Measurements from ENCODE around the gene ITGB3BP. TPM values are rescaled to one million over a fixed set of nuclear protein-coding genes. Genes with fewer than 3 reads are reported as not detected.
"Not testable (repeated sequence)": the region's sequence is repeated elsewhere in the genome, so short reads cannot be mapped to it uniquely, and the experiment has no call there.

ITGB3BP gene
- total and polyA plus RNA-seq, 4 donors = 7.2 to 23.8 (median 20.6) TPM

GRCh38 chr1:63420746-63421145, 102.3 kb downstream of the ITGB3BP start:
- H3K9me3 ChIP-seq (ENCODE audit: control insufficient read depth, low read length); H3K27ac ChIP-seq (ENCODE audit: low read depth in 1 of 2, low read length in 2 of 2); ATAC-seq (ENCODE audit: low FRiP score); H3K36me3 ChIP-seq (ENCODE audit: control insufficient read depth in 1 of 2, insufficient read depth in 2 of 2, low read length in 1 of 2); intact Hi-C loops (cut with DNase I); H3K4me1 ChIP-seq (ENCODE audit: control insufficient read depth in 1 of 2, insufficient read depth in 2 of 2, low read length in 2 of 2); DNase-seq; H3K27me3 ChIP-seq (ENCODE audit: control insufficient read depth in 1 of 2, insufficient read depth in 2 of 2, low read length in 1 of 2); H3K4me3 ChIP-seq (ENCODE audit: low read length in 2 of 2): not testable (repeated sequence)
- WGBS, 2 donors = 100% methylated on average over 1 of the region's 1 CpG; no CpG with 5 or more reads in 1 of the 2 donors

- Histone ChIP-seq H3K4me1 (ENCODE audit: control insufficient read depth in 1 of 2, insufficient read depth in 2 of 2, low read length in 2 of 2) (no peaks in the 10 kb centered on the region), H3K36me3 (ENCODE audit: control insufficient read depth in 1 of 2, insufficient read depth in 2 of 2, low read length in 1 of 2) (peaks cover 0 to 3% of the 10 kb centered on the region in 2 donors), H3K27ac (ENCODE audit: low read depth in 1 of 2, low read length in 2 of 2) (no peak overlapping the region), H3K9me3 (ENCODE audit: control insufficient read depth, low read length) (no peaks in the 10 kb centered on the region), H3K4me3 (ENCODE audit: low read length in 2 of 2) (no peak overlapping the region), H3K27me3 (ENCODE audit: control insufficient read depth in 1 of 2, insufficient read depth in 2 of 2, low read length in 1 of 2) (no peaks in the 10 kb centered on the region)
- intact Hi-C loops (cut with DNase I) = no loop called here
- no peak for DNase-seq
- no peak for ATAC-seq (ENCODE audit: low FRiP score)
These were observed 104.9 kb downstream of the ITGB3BP start for GRCh38 chr1:63418101-63418500.

- intact Hi-C loops (cut with DNase I) = no loop called here
- Histone ChIP-seq H3K4me3 (ENCODE audit: low read length in 2 of 2) (no peak overlapping the region), H3K27me3 (ENCODE audit: control insufficient read depth in 1 of 2, insufficient read depth in 2 of 2, low read length in 1 of 2) (no peaks in the 10 kb centered on the region), H3K27ac (ENCODE audit: low read depth in 1 of 2, low read length in 2 of 2) (no peak overlapping the region), H3K9me3 (ENCODE audit: control insufficient read depth, low read length) (no peaks in the 10 kb centered on the region), H3K4me1 (ENCODE audit: control insufficient read depth in 1 of 2, insufficient read depth in 2 of 2, low read length in 2 of 2) (no peaks in the 10 kb centered on the region), H3K36me3 (ENCODE audit: control insufficient read depth in 1 of 2, insufficient read depth in 2 of 2, low read length in 1 of 2) (peaks cover 0 to under 1% of the 10 kb centered on the region in 2 donors)
- 91 to 94% methylated on average over 3 of the region's 3 CpGs for WGBS, 2 donors
- no peak for ATAC-seq (ENCODE audit: low FRiP score)
- DNase-seq = no peak
These were observed 108.2 kb downstream of the ITGB3BP start for GRCh38 chr1:63414691-63415365.

GRCh38 chr1:63413394-63413793, 109.6 kb downstream of the ITGB3BP start:
- no peaks in the 10 kb centered on the region for H3K27me3 ChIP-seq (ENCODE audit: control insufficient read depth in 1 of 2, insufficient read depth in 2 of 2, low read length in 1 of 2)
- DNase-seq = no peak
- H3K36me3 ChIP-seq (ENCODE audit: control insufficient read depth in 1 of 2, insufficient read depth in 2 of 2, low read length in 1 of 2) = no peaks in the 10 kb centered on the region
- no peak overlapping the region for H3K27ac ChIP-seq (ENCODE audit: low read depth in 1 of 2, low read length in 2 of 2)
- no peaks in the 10 kb centered on the region for H3K9me3 ChIP-seq (ENCODE audit: control insufficient read depth, low read length)
- ATAC-seq (ENCODE audit: low FRiP score) = no peak
- intact Hi-C loops (cut with DNase I) = no loop called here
- no peaks in the 10 kb centered on the region for H3K4me1 ChIP-seq (ENCODE audit: control insufficient read depth in 1 of 2, insufficient read depth in 2 of 2, low read length in 2 of 2)
- H3K4me3 ChIP-seq (ENCODE audit: low read length in 2 of 2) = no peak overlapping the region
- 85 to 92% methylated on average over 1 of the region's 1 CpG for WGBS, 2 donors

- 63 to 67% methylated on average over 2 of the region's 2 CpGs for WGBS, 2 donors
- H3K27me3 ChIP-seq (ENCODE audit: control insufficient read depth in 1 of 2, insufficient read depth in 2 of 2, low read length in 1 of 2) = no peaks in the 10 kb centered on the region
- intact Hi-C loops (cut with DNase I) = no loop called here
- H3K9me3 ChIP-seq (ENCODE audit: control insufficient read depth, low read length) = no peaks in the 10 kb centered on the region
- DNase-seq = no peak
- H3K4me3 ChIP-seq (ENCODE audit: low read length in 2 of 2) = no peak overlapping the region
- no peaks in the 10 kb centered on the region for H3K4me1 ChIP-seq (ENCODE audit: control insufficient read depth in 1 of 2, insufficient read depth in 2 of 2, low read length in 2 of 2)
- no peaks in the 10 kb centered on the region for H3K36me3 ChIP-seq (ENCODE audit: control insufficient read depth in 1 of 2, insufficient read depth in 2 of 2, low read length in 1 of 2)
- no peak overlapping the region for H3K27ac ChIP-seq (ENCODE audit: low read depth in 1 of 2, low read length in 2 of 2)
- ATAC-seq (ENCODE audit: low FRiP score) = no peak
These were observed 112.0 kb downstream of the ITGB3BP start for GRCh38 chr1:63411066-63411465.

GRCh38 chr1:63408331-63408730, 114.7 kb downstream of the ITGB3BP start:
- Histone ChIP-seq H3K4me1 (ENCODE audit: control insufficient read depth in 1 of 2, insufficient read depth in 2 of 2, low read length in 2 of 2) (no peaks in the 10 kb centered on the region), H3K9me3 (ENCODE audit: control insufficient read depth, low read length) (no peaks in the 10 kb centered on the region), H3K36me3 (ENCODE audit: control insufficient read depth in 1 of 2, insufficient read depth in 2 of 2, low read length in 1 of 2) (no peaks in the 10 kb centered on the region), H3K4me3 (ENCODE audit: low read length in 2 of 2) (no peak overlapping the region), H3K27me3 (ENCODE audit: control insufficient read depth in 1 of 2, insufficient read depth in 2 of 2, low read length in 1 of 2) (no peaks in the 10 kb centered on the region), H3K27ac (ENCODE audit: low read depth in 1 of 2, low read length in 2 of 2) (no peak overlapping the region)
- 72 to 74% methylated on average over 4 of the region's 4 CpGs for WGBS, 2 donors
- intact Hi-C loops (cut with DNase I) = no loop called here
- DNase-seq = no peak
- no peak for ATAC-seq (ENCODE audit: low FRiP score)

- no peak for DNase-seq
- intact Hi-C loops (cut with DNase I) = no loop called here
- Histone ChIP-seq H3K9me3 (ENCODE audit: control insufficient read depth, low read length) (no peaks in the 10 kb centered on the region), H3K36me3 (ENCODE audit: control insufficient read depth in 1 of 2, insufficient read depth in 2 of 2, low read length in 1 of 2) (no peaks in the 10 kb centered on the region), H3K27me3 (ENCODE audit: control insufficient read depth in 1 of 2, insufficient read depth in 2 of 2, low read length in 1 of 2) (no peaks in the 10 kb centered on the region), H3K4me3 (ENCODE audit: low read length in 2 of 2) (no peak overlapping the region), H3K4me1 (ENCODE audit: control insufficient read depth in 1 of 2, insufficient read depth in 2 of 2, low read length in 2 of 2) (no peaks in the 10 kb centered on the region), H3K27ac (ENCODE audit: low read depth in 1 of 2, low read length in 2 of 2) (no peak overlapping the region)
- ATAC-seq (ENCODE audit: low FRiP score) = no peak
These were observed 116.0 kb downstream of the ITGB3BP start for GRCh38 chr1:63407002-63407401.

- no peak for ATAC-seq (ENCODE audit: low FRiP score)
These were observed 117.0 kb downstream of the ITGB3BP start for GRCh38 chr1:63405987-63406386.

GRCh38 chr1:63405021-63405420, 118.0 kb downstream of the ITGB3BP start:
- H3K27ac ChIP-seq (ENCODE audit: low read depth in 1 of 2, low read length in 2 of 2) = no peak overlapping the region
- no peak overlapping the region for H3K4me3 ChIP-seq (ENCODE audit: low read length in 2 of 2)
- intact Hi-C loops (cut with DNase I) = no loop called here
- H3K9me3 ChIP-seq (ENCODE audit: control insufficient read depth, low read length) = no peaks in the 10 kb centered on the region
- ATAC-seq (ENCODE audit: low FRiP score) (no peak), DNase-seq (no peak)
- no peaks in the 10 kb centered on the region for H3K27me3 ChIP-seq (ENCODE audit: control insufficient read depth in 1 of 2, insufficient read depth in 2 of 2, low read length in 1 of 2)
- no peaks in the 10 kb centered on the region for H3K36me3 ChIP-seq (ENCODE audit: control insufficient read depth in 1 of 2, insufficient read depth in 2 of 2, low read length in 1 of 2)
- H3K4me1 ChIP-seq (ENCODE audit: control insufficient read depth in 1 of 2, insufficient read depth in 2 of 2, low read length in 2 of 2) = no peaks in the 10 kb centered on the region

More at GRCh38 chr1:63405987-63406386, 117.0 kb downstream of the ITGB3BP start:
- no peak for DNase-seq
- H3K27ac ChIP-seq (ENCODE audit: low read depth in 1 of 2, low read length in 2 of 2) = no peak overlapping the region
- no peak overlapping the region for H3K4me3 ChIP-seq (ENCODE audit: low read length in 2 of 2)
- intact Hi-C loops (cut with DNase I) = no loop called here
- no peaks in the 10 kb centered on the region for H3K4me1 ChIP-seq (ENCODE audit: control insufficient read depth in 1 of 2, insufficient read depth in 2 of 2, low read length in 2 of 2)
- no peaks in the 10 kb centered on the region for H3K27me3 ChIP-seq (ENCODE audit: control insufficient read depth in 1 of 2, insufficient read depth in 2 of 2, low read length in 1 of 2)
- H3K36me3 ChIP-seq (ENCODE audit: control insufficient read depth in 1 of 2, insufficient read depth in 2 of 2, low read length in 1 of 2) = no peaks in the 10 kb centered on the region
- H3K9me3 ChIP-seq (ENCODE audit: control insufficient read depth, low read length) = no peaks in the 10 kb centered on the region

Data from aorta (tissue), 5 donors.